Stimulated activated CD8-positive, alpha-beta memory T cell treated with anti-CD3 and anti-CD28 coated beads, Interleukin-2, amount 100 ng/mL, for 48 hours (primary cell): ENCODE results near the gene RPL22.

ENCODE experiments used
- DNase-seq, 2 donors: peaks; one replicate each; pipeline ENCODE4 v3.0.0-alpha.2; 2020; ENCODE audit warnings: low read depth in 2 of 2

The RPL22 gene

DNA sequence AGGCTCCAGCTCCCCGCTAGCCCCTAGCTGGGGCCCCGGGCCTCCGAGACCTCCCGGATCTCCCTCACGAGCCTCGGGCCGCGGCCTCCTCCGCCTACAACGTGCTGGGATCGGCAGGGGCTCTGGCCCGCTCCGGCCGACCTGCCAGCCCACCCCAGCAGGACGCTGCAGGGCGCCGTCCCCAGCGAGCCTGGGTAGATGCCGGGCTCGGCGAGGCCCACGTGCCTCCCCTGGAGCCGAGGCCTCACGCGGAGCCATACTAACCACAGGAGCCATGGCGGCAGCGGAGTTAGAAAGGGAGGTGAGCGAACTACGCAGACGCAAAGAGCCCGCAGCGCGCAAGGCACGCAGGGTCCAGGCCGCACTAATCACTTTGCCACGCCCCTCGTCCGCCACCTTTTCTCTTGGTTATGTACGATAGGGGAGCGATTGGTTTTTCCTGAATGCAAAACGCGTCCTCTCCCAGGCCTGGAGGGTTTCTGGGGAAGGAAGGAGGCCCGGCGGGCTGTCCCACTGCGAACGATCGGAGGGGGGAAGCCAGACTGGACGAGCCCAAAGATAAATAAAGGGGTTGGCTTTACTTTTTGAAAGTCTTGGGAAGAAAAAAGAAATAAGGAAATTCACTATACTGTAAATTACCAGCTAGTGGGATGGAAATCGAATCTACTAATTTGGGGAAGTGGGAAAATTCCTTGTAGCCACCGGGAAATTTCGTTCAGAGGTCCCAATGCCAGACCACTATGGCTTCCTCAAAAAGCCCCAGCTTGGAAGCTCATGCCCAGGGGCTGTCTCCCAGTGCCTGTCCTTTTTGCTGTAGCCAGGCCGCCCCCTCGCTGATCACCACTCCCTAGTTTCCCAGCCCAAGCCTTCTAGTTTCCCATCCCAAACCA, at the start of gene RPL22:
TSS of gene RPL22 (minus strand) at position 298 of the 890 bp plus-strand sequence. CDS start at position 276, 22 bp downstream.
- peak; percentile 94 to 97 for DNase-seq

DNA sequence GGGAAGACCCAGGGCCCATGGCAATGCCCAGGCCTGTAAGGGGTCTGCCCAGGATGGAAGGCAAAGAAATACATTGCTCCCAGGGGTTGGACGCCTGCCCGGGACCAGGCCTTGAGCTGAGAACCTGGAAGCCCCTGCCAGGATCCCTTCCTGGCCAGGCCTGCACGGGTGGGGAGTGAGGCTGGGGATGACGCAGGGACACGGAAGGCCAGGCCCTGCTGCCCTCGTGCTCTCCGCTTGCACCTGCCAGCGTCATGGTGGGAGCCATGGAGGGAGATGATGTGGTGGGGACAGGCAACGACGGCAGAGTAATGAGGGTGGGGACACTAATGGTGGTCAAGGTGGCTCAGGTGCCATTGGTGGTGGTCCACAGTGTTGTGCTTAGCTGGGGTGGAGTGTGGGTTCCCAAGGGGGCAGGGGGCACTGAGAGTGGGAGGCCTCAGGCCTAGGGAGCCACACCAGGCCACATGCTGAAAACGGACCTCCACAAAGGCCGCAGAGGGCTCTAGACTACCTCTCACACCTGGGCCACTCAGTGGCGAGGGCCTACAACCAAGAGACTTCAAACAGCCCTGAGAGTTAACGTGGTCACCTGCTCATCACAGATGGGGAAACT, 48.9 kb upstream of the RPL22 start:
- DNase-seq = no peak

- no peak for DNase-seq
Measured at GRCh38 chr1:6247651-6248050, 48.3 kb upstream of the RPL22 start.

GRCh38 chr1:6246497-6247467, 47.4 kb upstream of the RPL22 start:
- DNase-seq = peak; percentile 75

GRCh38 chr1:6245869-6246496, 46.6 kb upstream of the RPL22 start:
- peak; percentile 63 to 71 for DNase-seq

GRCh38 chr1:6245086-6245868, 45.9 kb upstream of the RPL22 start:
- peak; percentile 75 to 76 for DNase-seq

- no peak for DNase-seq
Measured at GRCh38 chr1:6244401-6245049, 45.1 kb upstream of the RPL22 start.

DNA sequence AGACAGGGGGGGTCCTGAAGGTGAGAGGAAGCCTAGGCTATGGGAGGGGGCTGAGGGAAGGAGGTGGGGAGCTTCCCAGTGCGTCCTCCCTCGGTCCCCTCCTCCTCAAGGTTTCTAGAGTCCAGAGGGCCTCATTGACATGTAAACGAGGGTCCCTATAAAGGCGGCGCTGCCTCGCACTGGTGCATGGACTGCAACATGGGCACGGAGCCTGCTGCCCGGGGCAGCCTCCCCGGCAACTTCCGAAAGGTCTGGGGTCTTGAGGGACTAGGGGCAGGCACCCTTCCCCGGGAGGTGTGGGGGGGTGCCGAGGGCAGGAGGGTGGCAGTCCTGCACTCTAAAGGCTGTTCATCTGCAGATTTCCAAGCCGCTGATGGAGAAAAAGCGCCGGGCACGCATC, 44.6 kb upstream of the RPL22 start, which contains the start of gene HES3:
TSS of gene HES3 (plus strand) at position 187 of the 400 bp plus-strand sequence. CDS start at position 374, 187 bp downstream.
- no peak for DNase-seq

DNA sequence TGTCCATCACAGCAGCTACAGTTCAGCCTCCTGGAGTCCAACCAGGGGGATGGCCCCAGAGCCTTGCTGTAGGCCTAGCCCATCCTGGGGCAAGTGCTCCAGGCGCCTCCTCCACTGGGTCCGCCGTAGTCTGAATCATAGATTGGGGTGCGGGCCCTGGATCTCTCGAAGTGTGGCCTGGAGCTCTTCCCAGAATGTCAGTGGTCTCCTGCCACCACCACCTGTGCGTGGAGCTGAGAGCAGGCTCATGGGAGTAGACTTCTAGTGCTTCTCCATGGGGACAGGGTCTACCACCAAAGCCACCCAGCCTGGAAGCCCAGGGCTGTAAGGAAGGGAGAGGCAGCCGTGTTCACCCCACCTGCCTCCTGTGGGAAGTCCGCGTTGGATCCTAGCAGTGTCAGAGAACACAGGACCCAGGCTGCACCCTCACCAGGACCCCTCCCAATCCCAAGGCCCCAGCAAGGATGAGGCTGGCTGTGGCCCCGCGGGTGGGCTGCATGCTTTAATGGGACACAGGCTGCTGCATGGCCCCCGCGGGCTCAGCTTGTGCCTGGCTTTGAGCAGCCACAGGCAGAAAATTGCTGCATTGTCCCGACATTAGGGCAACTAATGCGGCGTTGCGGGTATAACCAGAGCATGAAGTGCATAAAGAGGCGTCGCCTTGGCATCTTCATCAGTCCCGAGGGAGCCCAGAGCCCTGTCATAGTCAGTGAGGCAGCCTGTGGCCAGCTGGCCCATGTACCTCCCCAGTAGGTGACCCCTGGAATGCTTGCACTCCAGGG, 43.8 kb upstream of the RPL22 start:
- no peak for DNase-seq

DNA sequence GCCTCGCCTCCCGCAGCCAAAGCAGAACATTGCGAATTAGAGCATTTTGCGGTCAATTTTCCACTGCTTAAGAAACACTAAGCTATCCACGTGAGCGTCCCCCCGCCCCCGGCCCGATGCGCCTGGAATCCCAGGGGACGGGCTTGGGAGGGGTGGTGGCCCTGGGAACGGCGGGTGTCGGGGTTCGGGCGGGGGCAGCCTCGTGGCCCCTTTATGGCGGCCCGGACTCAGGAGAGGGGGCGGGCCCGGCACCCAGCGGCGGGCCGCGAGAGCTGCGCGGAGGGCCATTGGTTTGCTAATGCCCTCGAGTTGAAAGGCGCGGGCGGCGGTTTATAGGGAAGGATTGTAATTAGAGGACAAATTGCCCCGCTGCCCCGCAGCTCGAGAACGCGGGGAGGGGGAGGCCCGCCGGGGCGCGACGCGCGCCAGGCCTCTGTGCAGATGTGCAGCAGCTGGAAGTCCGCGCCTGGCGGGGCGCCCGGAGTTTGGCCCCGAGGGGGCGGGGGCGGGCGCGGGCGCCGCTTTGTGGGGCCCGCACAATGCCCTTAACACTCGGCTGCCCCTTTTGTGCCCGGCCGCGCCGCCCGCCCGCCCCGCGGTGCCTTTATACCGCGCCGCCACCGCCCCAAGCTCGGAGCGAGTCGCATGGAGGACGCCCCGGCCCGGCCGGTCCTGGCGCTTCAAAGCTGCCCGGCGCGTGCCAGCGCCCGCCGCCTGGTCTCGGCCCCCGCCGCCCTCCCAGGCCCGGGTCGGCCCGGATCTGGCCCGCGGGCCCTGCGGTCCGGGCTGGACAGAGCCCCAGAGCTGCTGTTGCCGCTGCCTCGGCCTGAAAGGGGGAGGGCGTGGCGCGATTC, 42.7 kb upstream of the RPL22 start:
- no peak for DNase-seq

- DNase-seq = no peak
Measured at GRCh38 chr1:6241107-6241886, 41.9 kb upstream of the RPL22 start.

- DNase-seq = no peak
Measured at GRCh38 chr1:6239950-6240768, 40.8 kb upstream of the RPL22 start.

GRCh38 chr1:6239213-6239752, 39.9 kb upstream of the RPL22 start:
- DNase-seq = no peak

GRCh38 chr1:6237093-6237492, 37.7 kb upstream of the RPL22 start:
- DNase-seq = no peak

DNA sequence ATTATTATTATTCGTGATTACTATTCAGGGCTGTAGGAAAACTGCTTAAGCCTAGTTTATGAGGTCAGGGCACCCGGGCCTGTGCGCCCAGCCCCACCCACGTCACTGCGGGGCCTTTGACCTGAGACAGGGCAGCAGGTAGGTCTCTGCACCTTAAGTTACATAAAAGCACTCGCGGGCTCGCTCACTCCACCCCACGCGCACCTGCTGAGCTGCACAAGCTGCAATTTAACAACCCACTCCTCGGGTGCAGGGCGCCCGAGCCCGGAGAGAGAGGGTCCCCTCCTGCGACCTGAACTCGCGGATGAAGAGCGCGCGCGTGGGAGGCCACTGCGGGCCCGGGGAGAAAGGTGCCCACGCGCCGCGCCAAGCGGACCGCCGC, 35.9 kb upstream of the RPL22 start:
- DNase-seq = peak in 1 of 2 donors; percentile 13
